GM18868 (cell line): ENCODE data around the gene ZNHIT6.

ENCODE experiments used
- ATAC-seq: cut with Tn5 transposase; IDR thresholded peaks from one replicate; pipeline ENCODE4 v1.9.1; 2021; ENCODE audit warnings: mild to moderate bottlenecking, moderate library complexity; ENCODE audit not compliant: unreplicated experiment

The ZNHIT6 gene

GRCh38 chr1:85599681-85600080 is 108.6 kb downstream of the ZNHIT6 start:
- ATAC-seq: no peak
